HepG2 (cell line): Measurements from ENCODE around the gene FNDC3B. TPM values are rescaled to one million over a fixed set of nuclear protein-coding genes. Genes with fewer than 3 reads are reported as not detected.

Source experiments
- FOXP1 ChIP-seq, 2 experiments: fragments of 450-650 bp in 1 of 2; IDR thresholded peaks; 2 replicates each; pipeline ENCODE4 v1.6.1; 2017 to 2018; ENCODE audit warnings: antibody characterized with exemption in 1 of 2
- MAFG ChIP-seq: sonication (generic); formaldehyde crosslinking; IDR thresholded peaks from 2 replicates; pipeline ENCODE4 v1.5.1; 2020; ENCODE audit warnings: mild to moderate bottlenecking, missing genetic modification reagents
- MZF1 ChIP-seq: sonication (generic); formaldehyde crosslinking; IDR thresholded peaks from 2 replicates; pipeline ENCODE4 v1.8.1; 2023; ENCODE audit warnings: mild to moderate bottlenecking, missing genetic modification reagents, borderline replicate concordance
- NONO ChIP-seq, 2 experiments: fragments of 450-650 bp in 1 of 2; sonication (generic) in 1 of 2; formaldehyde crosslinking in 1 of 2; IDR thresholded peaks in 1 of 2; conservative IDR thresholded peaks in 1 of 2; 2 replicates each; pipeline versions ENCODE4 v1.6.1 to v1.8.0; 2017 to 2022; ENCODE audit warnings: mild to moderate bottlenecking in 1 of 2, missing genetic modification reagents in 1 of 2, moderate library complexity in 1 of 2
- PATZ1 ChIP-seq: sonication (generic); formaldehyde crosslinking; IDR thresholded peaks from 2 replicates; pipeline ENCODE4 v1.4.0; 2020; ENCODE audit warnings: missing genetic modification reagents
- RFX5 ChIP-seq: IDR thresholded peaks from 2 replicates; pipeline ENCODE4 v1.6.1; 2011; ENCODE audit warnings: low read depth, low read length, improper control_type of control experiment
- SIN3A ChIP-seq: IDR thresholded peaks from 2 replicates; pipeline ENCODE4 v1.6.1; 2011; ENCODE audit warnings: low read depth, mild to moderate bottlenecking, control low read depth, low read length, borderline replicate concordance
- SRSF1 ChIP-seq: fragments of 200-400 bp; formaldehyde crosslinking; optimal IDR thresholded peaks from 2 replicates; pipeline ENCODE3; 2017; ENCODE audit warnings: mild to moderate bottlenecking, low read depth, low read length, moderate library complexity
- TCF12 ChIP-seq, 2 experiments: fragments of 450-650 bp in 1 of 2; sonication (generic) in 1 of 2; formaldehyde crosslinking in 1 of 2; IDR thresholded peaks; 2 replicates each; pipeline versions ENCODE4 v1.6.1 to v1.8.0; 2017 to 2022; ENCODE audit warnings: antibody characterized with exemption in 1 of 2, mild to moderate bottlenecking in 1 of 2, missing genetic modification reagents in 1 of 2, moderate library complexity in 1 of 2
- YEATS2 ChIP-seq: sonication (generic); formaldehyde crosslinking; IDR thresholded peaks from 2 replicates; pipeline ENCODE4 v1.4.0; 2020; ENCODE audit warnings: missing genetic modification reagents, borderline replicate concordance
- ZNF224 ChIP-seq: sonication (generic); formaldehyde crosslinking; IDR thresholded peaks from 2 replicates; pipeline ENCODE4 v1.5.0; 2020; ENCODE audit warnings: mild to moderate bottlenecking, missing genetic modification reagents
- ZNF3 ChIP-seq: IDR thresholded peaks from 2 replicates; pipeline ENCODE4 v1.7.0; 2017; ENCODE audit warnings: inconsistent platforms
- ZNF333 ChIP-seq: sonication (generic); formaldehyde crosslinking; IDR thresholded peaks from 2 replicates; pipeline ENCODE4 v1.4.0; 2020; ENCODE audit warnings: mild to moderate bottlenecking, missing genetic modification reagents, borderline replicate concordance
- ZNF605 ChIP-seq: sonication (generic); formaldehyde crosslinking; IDR thresholded peaks from 2 replicates; pipeline ENCODE4 v1.8.0; 2022; ENCODE audit warnings: mild to moderate bottlenecking, missing genetic modification reagents
- ZNF703 ChIP-seq: sonication (generic); formaldehyde crosslinking; IDR thresholded peaks from 2 replicates; pipeline ENCODE4 v1.5.1; 2020; ENCODE audit warnings: missing genetic modification reagents, mild to moderate bottlenecking, moderate library complexity, borderline replicate concordance
- ZNF891 ChIP-seq: sonication (generic); formaldehyde crosslinking; IDR thresholded peaks from 2 replicates; pipeline ENCODE4 v1.5.0; 2020; ENCODE audit warnings: mild to moderate bottlenecking, missing genetic modification reagents
- polyA plus RNA-seq, 8 experiments: library from polyadenylated mRNA; depleted of rRNA in 3 of 8; stranded (reverse) in 7 of 8; unstranded in 1 of 8; fragments of >200 nt; fragmentation: Illumina TruSeq in 4 of 8; extraction: Trizol in 4 of 8; gene quantifications; 2 replicates each; pipeline versions ENCODE4 v1.2.1 to v1.2.3, GENCODE V29; 2011 to 2016; ENCODE audit warnings: low read depth in 4 of 8, missing spikeins in 1 of 8, mixed read lengths in 1 of 8; ENCODE audit not compliant: insufficient read depth in 1 of 8
- total RNA-seq, 5 experiments: library from RNA; depleted of rRNA; stranded (reverse); fragments of >200 nt; fragmentation: Illumina TruSeq; extraction: Trizol; gene quantifications; 2 replicates each; pipeline ENCODE4 v1.2.3, GENCODE V29; 2016; ENCODE audit warnings: low read depth in 1 of 5
- TF ChIP-seq, protein P1 (sequence below): sonication (generic); formaldehyde crosslinking; conservative IDR thresholded peaks from 2 replicates; pipeline ENCODE4 v1.4.0; 2020; ENCODE audit warnings: missing genetic modification reagents
- TF ChIP-seq, protein P2 (sequence below), 2 experiments: sonication (generic) in 1 of 2; formaldehyde crosslinking in 1 of 2; IDR thresholded peaks; 2 replicates each; pipeline versions ENCODE4 v1.4.0 to v1.6.1; 2018 to 2020; ENCODE audit warnings: missing genetic modification reagents in 2 of 2, borderline replicate concordance in 1 of 2, low read depth in 1 of 2, mild to moderate bottlenecking in 1 of 2, missing biosample characterization in 1 of 2
- TF ChIP-seq, protein P3 (sequence below): IDR thresholded peaks from 2 replicates; pipeline ENCODE4 v1.6.1; 2016; ENCODE audit warnings: mild to moderate bottlenecking

FNDC3B gene
- total and polyA plus RNA-seq, 2 of the 13 experiments (the other 11 are each of a cell fraction or from before 2014, with no cell fraction given), result 74.8 to 103 TPM

- TF ChIP-seq, protein P1, sequence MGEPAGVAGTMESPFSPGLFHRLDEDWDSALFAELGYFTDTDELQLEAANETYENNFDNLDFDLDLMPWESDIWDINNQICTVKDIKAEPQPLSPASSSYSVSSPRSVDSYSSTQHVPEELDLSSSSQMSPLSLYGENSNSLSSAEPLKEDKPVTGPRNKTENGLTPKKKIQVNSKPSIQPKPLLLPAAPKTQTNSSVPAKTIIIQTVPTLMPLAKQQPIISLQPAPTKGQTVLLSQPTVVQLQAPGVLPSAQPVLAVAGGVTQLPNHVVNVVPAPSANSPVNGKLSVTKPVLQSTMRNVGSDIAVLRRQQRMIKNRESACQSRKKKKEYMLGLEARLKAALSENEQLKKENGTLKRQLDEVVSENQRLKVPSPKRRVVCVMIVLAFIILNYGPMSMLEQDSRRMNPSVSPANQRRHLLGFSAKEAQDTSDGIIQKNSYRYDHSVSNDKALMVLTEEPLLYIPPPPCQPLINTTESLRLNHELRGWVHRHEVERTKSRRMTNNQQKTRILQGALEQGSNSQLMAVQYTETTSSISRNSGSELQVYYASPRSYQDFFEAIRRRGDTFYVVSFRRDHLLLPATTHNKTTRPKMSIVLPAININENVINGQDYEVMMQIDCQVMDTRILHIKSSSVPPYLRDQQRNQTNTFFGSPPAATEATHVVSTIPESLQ, result 0 out of 2 replicates have a peak, but pooled peaks have one; percentile 77
- TF ChIP-seq, protein P2, sequence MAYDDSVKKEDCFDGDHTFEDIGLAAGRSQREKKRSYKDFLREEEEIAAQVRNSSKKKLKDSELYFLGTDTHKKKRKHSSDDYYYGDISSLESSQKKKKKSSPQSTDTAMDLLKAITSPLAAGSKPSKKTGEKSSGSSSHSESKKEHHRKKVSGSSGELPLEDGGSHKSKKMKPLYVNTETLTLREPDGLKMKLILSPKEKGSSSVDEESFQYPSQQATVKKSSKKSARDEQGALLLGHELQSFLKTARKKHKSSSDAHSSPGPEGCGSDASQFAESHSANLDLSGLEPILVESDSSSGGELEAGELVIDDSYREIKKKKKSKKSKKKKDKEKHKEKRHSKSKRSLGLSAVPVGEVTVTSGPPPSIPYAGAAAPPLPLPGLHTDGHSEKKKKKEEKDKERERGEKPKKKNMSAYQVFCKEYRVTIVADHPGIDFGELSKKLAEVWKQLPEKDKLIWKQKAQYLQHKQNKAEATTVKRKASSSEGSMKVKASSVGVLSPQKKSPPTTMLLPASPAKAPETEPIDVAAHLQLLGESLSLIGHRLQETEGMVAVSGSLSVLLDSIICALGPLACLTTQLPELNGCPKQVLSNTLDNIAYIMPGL (CRISPR knock-in tag; IDR thresholded peaks at IDR 0.05; ENCODE audit: borderline replicate concordance in 1 of 2, low read depth in 1 of 2), result no peak; a peak in 1 of 4 replicates
- no peak for TF ChIP-seq NONO (IDR thresholded peaks at IDR 0.05)
- no peak; the same call in 1 of the 2 replicates for TF ChIP-seq NONO (CRISPR knock-in tag; conservative IDR thresholded peaks at IDR 0.05)
- no peak for TF ChIP-seq RFX5
- TF ChIP-seq PATZ1, result no peak
- no peak for TF ChIP-seq FOXP1 (IDR thresholded peaks at IDR 0.05)
- TF ChIP-seq FOXP1 (CRISPR knock-in tag; IDR thresholded peaks at IDR 0.05), result peak; percentile 57
- TF ChIP-seq, protein P3, sequence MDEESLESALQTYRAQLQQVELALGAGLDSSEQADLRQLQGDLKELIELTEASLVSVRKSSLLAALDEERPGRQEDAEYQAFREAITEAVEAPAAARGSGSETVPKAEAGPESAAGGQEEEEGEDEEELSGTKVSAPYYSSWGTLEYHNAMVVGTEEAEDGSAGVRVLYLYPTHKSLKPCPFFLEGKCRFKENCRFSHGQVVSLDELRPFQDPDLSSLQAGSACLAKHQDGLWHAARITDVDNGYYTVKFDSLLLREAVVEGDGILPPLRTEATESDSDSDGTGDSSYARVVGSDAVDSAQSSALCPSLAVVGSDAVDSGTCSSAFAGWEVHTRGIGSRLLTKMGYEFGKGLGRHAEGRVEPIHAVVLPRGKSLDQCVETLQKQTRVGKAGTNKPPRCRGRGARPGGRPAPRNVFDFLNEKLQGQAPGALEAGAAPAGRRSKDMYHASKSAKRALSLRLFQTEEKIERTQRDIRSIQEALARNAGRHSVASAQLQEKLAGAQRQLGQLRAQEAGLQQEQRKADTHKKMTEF, result peak; percentile 72; the same call in 1 of the 2 replicates
- no peak for TF ChIP-seq ZNF333 (CRISPR knock-in tag)
- no peak for TF ChIP-seq MAFG (CRISPR knock-in tag)
- TF ChIP-seq ZNF605 (CRISPR knock-in tag), result peak; percentile 65; the same call in 1 of the 2 replicates
- TF ChIP-seq ZNF703 (CRISPR knock-in tag), result no peak
- no peak for TF ChIP-seq ZNF891 (CRISPR knock-in tag)
- TF ChIP-seq TCF12 (IDR thresholded peaks at IDR 0.05), result no peak
- TF ChIP-seq TCF12 (CRISPR knock-in tag; IDR thresholded peaks at IDR 0.05), result no peak
- TF ChIP-seq YEATS2, result no peak
- no peak for TF ChIP-seq ZNF224 (CRISPR knock-in tag)
- TF ChIP-seq SRSF1, result no peak
- TF ChIP-seq SIN3A, result no peak
- no peak for TF ChIP-seq ZNF3 (CRISPR knock-in tag)
- no peak for TF ChIP-seq MZF1
Observed at GRCh38 chr3:172098698-172099494, 59.5 kb downstream of the FNDC3B start (continued).
